ENCODE data around the gene FXYD4. TPM values are rescaled to one million over a fixed set of nuclear protein-coding genes. Genes with fewer than 3 reads are reported as not detected.
"Not testable (repeated sequence)": the region's sequence is repeated elsewhere in the genome, so short reads cannot be mapped to it uniquely, and the experiment has no call there.

The FXYD4 gene
- polyA plus RNA-seq, 1 of the 3 experiments (the other 2 are of a cell fraction) = not detected

DNA sequence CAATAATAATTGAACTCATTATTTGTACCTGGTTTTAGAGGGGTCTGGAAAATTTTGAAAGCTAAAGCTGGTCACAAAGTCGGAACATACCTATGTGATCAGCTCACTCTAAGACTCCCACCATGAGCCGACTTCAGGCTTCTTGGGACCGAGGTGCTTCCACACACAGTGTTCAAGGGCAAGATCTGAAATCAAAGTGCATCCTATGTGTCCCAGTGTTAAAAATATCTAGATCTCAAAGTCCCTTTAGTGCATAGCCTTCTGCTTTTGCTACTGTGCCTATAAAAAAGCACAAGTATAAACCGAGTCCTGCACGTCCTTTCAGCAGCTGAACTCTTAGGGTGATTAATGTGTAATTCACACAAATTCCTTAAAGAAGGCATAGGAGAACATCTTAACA, 43.5 kb upstream of the FXYD4 start:
- WGBS (ENCODE audit: low lambda C conversion rate) = 38% methylated on average over 5 of the region's 5 CpGs
- TF ChIP-seq CHD2 (IDR thresholded peaks at IDR 0.05; ENCODE audit: low read length, partially characterized antibody) = no peak
- TF ChIP-seq TEAD4 (IDR thresholded peaks at IDR 0.05; ENCODE audit: borderline replicate concordance, insufficient read depth) = no peak
- TF ChIP-seq, protein P1, sequence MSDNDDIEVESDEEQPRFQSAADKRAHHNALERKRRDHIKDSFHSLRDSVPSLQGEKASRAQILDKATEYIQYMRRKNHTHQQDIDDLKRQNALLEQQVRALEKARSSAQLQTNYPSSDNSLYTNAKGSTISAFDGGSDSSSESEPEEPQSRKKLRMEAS (IDR thresholded peaks at IDR 0.05; ENCODE audit: low read depth) = no peak
- no peak for TF ChIP-seq RCOR1 (IDR thresholded peaks at IDR 0.05; ENCODE audit: low read length)
- TF ChIP-seq, protein P2, sequence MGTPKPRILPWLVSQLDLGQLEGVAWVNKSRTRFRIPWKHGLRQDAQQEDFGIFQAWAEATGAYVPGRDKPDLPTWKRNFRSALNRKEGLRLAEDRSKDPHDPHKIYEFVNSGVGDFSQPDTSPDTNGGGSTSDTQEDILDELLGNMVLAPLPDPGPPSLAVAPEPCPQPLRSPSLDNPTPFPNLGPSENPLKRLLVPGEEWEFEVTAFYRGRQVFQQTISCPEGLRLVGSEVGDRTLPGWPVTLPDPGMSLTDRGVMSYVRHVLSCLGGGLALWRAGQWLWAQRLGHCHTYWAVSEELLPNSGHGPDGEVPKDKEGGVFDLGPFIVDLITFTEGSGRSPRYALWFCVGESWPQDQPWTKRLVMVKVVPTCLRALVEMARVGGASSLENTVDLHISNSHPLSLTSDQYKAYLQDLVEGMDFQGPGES (IDR thresholded peaks at IDR 0.05; ENCODE audit: low read depth, low read length) = no peak
- no peak for TF ChIP-seq EP300 (IDR thresholded peaks at IDR 0.05; ENCODE audit: borderline replicate concordance in 1 of 2, low read depth in 1 of 2, low read length in 1 of 2)
- TF ChIP-seq TAF1 (IDR thresholded peaks at IDR 0.05; ENCODE audit: borderline replicate concordance, low read depth, low read length) = no peak
- no peak for TF ChIP-seq GATA2 (CRISPR knock-in tag; IDR thresholded peaks at IDR 0.05)
- no peak for TF ChIP-seq JUND (IDR thresholded peaks at IDR 0.05)
- TF ChIP-seq, protein P3, sequence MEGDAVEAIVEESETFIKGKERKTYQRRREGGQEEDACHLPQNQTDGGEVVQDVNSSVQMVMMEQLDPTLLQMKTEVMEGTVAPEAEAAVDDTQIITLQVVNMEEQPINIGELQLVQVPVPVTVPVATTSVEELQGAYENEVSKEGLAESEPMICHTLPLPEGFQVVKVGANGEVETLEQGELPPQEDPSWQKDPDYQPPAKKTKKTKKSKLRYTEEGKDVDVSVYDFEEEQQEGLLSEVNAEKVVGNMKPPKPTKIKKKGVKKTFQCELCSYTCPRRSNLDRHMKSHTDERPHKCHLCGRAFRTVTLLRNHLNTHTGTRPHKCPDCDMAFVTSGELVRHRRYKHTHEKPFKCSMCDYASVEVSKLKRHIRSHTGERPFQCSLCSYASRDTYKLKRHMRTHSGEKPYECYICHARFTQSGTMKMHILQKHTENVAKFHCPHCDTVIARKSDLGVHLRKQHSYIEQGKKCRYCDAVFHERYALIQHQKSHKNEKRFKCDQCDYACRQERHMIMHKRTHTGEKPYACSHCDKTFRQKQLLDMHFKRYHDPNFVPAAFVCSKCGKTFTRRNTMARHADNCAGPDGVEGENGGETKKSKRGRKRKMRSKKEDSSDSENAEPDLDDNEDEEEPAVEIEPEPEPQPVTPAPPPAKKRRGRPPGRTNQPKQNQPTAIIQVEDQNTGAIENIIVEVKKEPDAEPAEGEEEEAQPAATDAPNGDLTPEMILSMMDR (IDR thresholded peaks at IDR 0.05) = no peak
- TF ChIP-seq NFIC (IDR thresholded peaks at IDR 0.05; ENCODE audit: borderline replicate concordance) = no peak
- TF ChIP-seq, protein P4, sequence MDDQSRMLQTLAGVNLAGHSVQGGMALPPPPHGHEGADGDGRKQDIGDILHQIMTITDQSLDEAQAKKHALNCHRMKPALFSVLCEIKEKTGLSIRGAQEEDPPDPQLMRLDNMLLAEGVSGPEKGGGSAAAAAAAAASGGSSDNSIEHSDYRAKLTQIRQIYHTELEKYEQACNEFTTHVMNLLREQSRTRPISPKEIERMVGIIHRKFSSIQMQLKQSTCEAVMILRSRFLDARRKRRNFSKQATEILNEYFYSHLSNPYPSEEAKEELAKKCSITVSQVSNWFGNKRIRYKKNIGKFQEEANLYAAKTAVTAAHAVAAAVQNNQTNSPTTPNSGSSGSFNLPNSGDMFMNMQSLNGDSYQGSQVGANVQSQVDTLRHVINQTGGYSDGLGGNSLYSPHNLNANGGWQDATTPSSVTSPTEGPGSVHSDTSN (IDR thresholded peaks at IDR 0.05) = no peak
- TF ChIP-seq, protein P5, sequence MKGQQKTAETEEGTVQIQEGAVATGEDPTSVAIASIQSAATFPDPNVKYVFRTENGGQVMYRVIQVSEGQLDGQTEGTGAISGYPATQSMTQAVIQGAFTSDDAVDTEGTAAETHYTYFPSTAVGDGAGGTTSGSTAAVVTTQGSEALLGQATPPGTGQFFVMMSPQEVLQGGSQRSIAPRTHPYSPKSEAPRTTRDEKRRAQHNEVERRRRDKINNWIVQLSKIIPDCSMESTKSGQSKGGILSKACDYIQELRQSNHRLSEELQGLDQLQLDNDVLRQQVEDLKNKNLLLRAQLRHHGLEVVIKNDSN (IDR thresholded peaks at IDR 0.05; ENCODE audit: borderline replicate concordance, low read depth) = no peak
- no peak for TF ChIP-seq POLR2AphosphoS5 (IDR thresholded peaks at IDR 0.05; ENCODE audit: low read depth, low read length)
- no peak overlapping the region for H3K4me2 ChIP-seq
- ChIA-PET POLR2A (no interaction called here), CTCF (interaction anchor here (0.9 to 1.5 kb wide), 3 partner anchors 11 to 34 kb away, joined by 3 to 8 read pairs (median 5); no protein-coding TSS in a partner anchor)
- H4K20me1 ChIP-seq (ENCODE audit: insufficient read depth) = no peaks in the 10 kb centered on the region
- no peak overlapping the region for H3K9ac ChIP-seq
- peaks cover 11% of the 10 kb centered on the region; the same call in 1 of the 2 replicates for H3K27me3 ChIP-seq (ENCODE audit: insufficient read depth)
- H3K36me3 ChIP-seq (replicated peaks in 1 of 2; ENCODE audit: control insufficient read depth in 1 of 2, insufficient read depth in 2 of 2, low read length in 1 of 2) = no peaks in the 10 kb centered on the region
- no peak overlapping the region for H3K4me3 ChIP-seq (ENCODE audit: low read depth in 2 of 2, low read length in 1 of 2)
- H3K9me2 ChIP-seq = no peaks in the 10 kb centered on the region
- no peak overlapping the region for H2AFZ ChIP-seq (ENCODE audit: low read depth)
- H3K4me1 ChIP-seq (ENCODE audit: control insufficient read depth in 1 of 2, insufficient read depth in 2 of 2, low read depth in 1 of 2, low read length in 1 of 2) = peaks cover 0 to 2% of the 10 kb centered on the region in 2 experiments; a peak in 1 of 4 replicates
- no peak for DNase-seq
- no peaks in the 10 kb centered on the region for H3K79me2 ChIP-seq (ENCODE audit: insufficient read depth)
- H3K27ac ChIP-seq (ENCODE audit: low read depth in 2 of 2, low read length in 1 of 2) = no peak overlapping the region
- no peaks in the 10 kb centered on the region for H3F3A ChIP-seq (replicated peaks; ENCODE audit: insufficient read depth)
- no peaks in the 10 kb centered on the region for H3K9me3 ChIP-seq

DNA sequence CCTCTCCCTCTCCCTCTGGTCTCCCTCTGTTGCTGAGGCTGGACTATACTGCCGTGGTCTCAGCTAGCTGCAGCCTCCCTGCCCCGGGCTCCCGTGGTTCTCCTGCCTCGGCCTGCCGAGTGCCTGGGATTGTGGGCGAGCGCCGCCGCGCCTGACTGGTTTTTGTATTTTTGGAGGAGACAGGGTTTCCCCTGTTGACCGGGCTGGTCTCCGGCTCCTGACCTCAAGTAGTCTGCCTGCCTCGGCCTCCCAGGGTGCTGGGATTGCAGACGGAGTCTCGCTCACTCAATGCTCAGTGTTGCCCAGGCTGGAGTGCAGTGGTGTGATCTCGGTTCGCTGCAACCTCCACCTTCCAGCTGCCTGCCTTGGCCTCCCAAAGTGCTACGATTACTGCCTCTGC, 42.6 kb upstream of the FXYD4 start:
- H3K4me1 ChIP-seq (ENCODE audit: control insufficient read depth in 1 of 2, insufficient read depth in 2 of 2, low read depth in 1 of 2, low read length in 1 of 2); H3K36me3 ChIP-seq (replicated peaks in 1 of 2; ENCODE audit: control insufficient read depth in 1 of 2, insufficient read depth in 2 of 2, low read length in 1 of 2); H2AFZ ChIP-seq (ENCODE audit: low read depth); H4K20me1 ChIP-seq (ENCODE audit: insufficient read depth); DNase-seq; H3K9me3 ChIP-seq; H3K9me2 ChIP-seq; H3K79me2 ChIP-seq (ENCODE audit: insufficient read depth); H3K27ac ChIP-seq (ENCODE audit: low read depth in 2 of 2, low read length in 1 of 2); H3K9ac ChIP-seq; H3K4me3 ChIP-seq (ENCODE audit: low read depth in 2 of 2, low read length in 1 of 2); H3K4me2 ChIP-seq; H3F3A ChIP-seq (replicated peaks; ENCODE audit: insufficient read depth); POLR2A ChIA-PET: not testable (repeated sequence)
- CTCF ChIA-PET = interaction anchor here (1.5 kb wide), 1 partner anchor 20 kb away, joined by 5 read pairs; no protein-coding TSS in a partner anchor
- H3K27me3 ChIP-seq (ENCODE audit: insufficient read depth) = peaks cover 11% of the 10 kb centered on the region; the same call in 1 of the 2 replicates
- 59% methylated on average over 11 of the region's 18 CpGs for WGBS (ENCODE audit: low lambda C conversion rate)

DNA sequence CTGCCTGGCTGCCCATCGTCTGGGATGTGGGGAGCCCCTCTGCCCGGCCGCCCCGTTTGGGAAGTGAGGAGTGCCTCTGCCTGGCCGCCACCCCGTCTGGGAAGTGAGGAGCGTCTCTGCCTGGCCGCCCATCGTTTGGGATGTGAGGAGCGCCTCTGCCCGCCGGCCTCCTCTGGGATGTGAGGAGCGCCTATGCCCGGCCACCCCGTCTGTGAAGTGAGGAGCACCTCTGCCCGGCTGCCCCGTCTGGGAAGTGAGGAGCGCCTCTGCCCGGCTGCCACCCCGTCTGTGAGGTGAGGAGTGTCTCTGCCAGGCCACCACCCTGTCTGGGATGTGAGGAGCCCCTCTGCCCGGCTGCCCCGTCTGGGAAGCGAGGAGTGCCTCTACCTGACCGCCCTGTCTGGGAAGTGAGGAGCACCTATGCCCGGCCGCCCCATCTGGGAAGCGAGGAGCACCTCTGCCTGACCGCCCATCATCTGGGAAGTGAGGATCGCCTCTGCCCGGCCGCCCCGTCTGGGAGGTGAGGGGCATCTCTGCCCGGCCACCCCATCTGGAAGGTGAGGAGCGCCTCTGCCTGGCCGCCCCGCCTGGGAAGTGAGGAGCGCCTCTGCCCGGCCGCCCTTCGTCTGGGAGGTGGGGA, 42.1 kb upstream of the FXYD4 start:
- H3K27me3 ChIP-seq (ENCODE audit: insufficient read depth) = peaks cover 11% of the 10 kb centered on the region; the same call in 1 of the 2 replicates
- WGBS (ENCODE audit: low lambda C conversion rate) = 73% methylated on average over 9 of the region's 40 CpGs
- H3K9me2 ChIP-seq; H3K27ac ChIP-seq (ENCODE audit: low read depth in 2 of 2, low read length in 1 of 2); H3K4me1 ChIP-seq (ENCODE audit: control insufficient read depth in 1 of 2, insufficient read depth in 2 of 2, low read depth in 1 of 2, low read length in 1 of 2); H3K36me3 ChIP-seq (replicated peaks in 1 of 2; ENCODE audit: control insufficient read depth in 1 of 2, insufficient read depth in 2 of 2, low read length in 1 of 2); H3K4me3 ChIP-seq (ENCODE audit: low read depth in 2 of 2, low read length in 1 of 2); H3K9me3 ChIP-seq; H3K4me2 ChIP-seq; H4K20me1 ChIP-seq (ENCODE audit: insufficient read depth); H3F3A ChIP-seq (replicated peaks; ENCODE audit: insufficient read depth); H3K9ac ChIP-seq; POLR2A ChIA-PET; CTCF ChIA-PET; H3K79me2 ChIP-seq (ENCODE audit: insufficient read depth); H2AFZ ChIP-seq (ENCODE audit: low read depth); DNase-seq: not testable (repeated sequence)
